Sigmoid colon (tissue), 4 donors: Measurements from ENCODE around the gene C22orf39.

Experiments
- EP300 ChIP-seq, 4 donors: sonication (generic); formaldehyde crosslinking; IDR thresholded peaks; one replicate each; pipeline ENCODE4 v1.6.1; 2017; ENCODE audit warnings: antibody characterized with exemption in 4 of 4
- POLR2A ChIP-seq, 2 donors: fragments of 450-650 bp; IDR thresholded peaks; one replicate each; pipeline ENCODE4 v1.6.1; 2016; ENCODE audit warnings: antibody characterized with exemption in 2 of 2, mild to moderate bottlenecking in 2 of 2, moderate library complexity in 2 of 2
- TF ChIP-seq, protein P1 (sequence below), 4 experiments: fragments of 450-650 bp in 3 of 4; fragments of 200-600 bp in 1 of 4; IDR thresholded peaks; one replicate each; pipeline ENCODE4 v1.5.1; 2016 to 2019; ENCODE audit warnings: antibody characterized with exemption in 4 of 4, mild to moderate bottlenecking in 3 of 4, moderate library complexity in 2 of 4

DNA sequence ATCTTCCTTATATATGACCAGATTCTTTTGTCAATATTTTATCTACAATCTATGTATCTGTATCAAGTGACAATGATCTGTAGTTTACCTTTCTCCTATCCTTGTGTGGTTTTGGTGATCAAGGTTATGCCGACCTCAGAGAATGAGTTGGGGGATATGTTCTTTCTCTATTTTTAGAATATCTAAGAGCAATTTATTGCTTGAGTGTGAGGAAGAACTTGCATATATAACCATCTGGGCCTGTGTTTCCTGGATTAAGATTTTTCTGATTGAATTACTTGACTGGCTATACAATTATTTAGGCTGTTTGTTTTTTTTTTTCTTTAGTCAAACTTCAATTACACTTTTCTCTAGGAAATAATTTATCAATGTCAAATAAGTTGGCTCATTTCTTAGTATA is 14.0 kb upstream of the C22orf39 start:
- TF ChIP-seq EP300 (IDR thresholded peaks at IDR 0.05) (no peak), POLR2A (IDR thresholded peaks at IDR 0.05) (no peak)
- TF ChIP-seq, protein P1, sequence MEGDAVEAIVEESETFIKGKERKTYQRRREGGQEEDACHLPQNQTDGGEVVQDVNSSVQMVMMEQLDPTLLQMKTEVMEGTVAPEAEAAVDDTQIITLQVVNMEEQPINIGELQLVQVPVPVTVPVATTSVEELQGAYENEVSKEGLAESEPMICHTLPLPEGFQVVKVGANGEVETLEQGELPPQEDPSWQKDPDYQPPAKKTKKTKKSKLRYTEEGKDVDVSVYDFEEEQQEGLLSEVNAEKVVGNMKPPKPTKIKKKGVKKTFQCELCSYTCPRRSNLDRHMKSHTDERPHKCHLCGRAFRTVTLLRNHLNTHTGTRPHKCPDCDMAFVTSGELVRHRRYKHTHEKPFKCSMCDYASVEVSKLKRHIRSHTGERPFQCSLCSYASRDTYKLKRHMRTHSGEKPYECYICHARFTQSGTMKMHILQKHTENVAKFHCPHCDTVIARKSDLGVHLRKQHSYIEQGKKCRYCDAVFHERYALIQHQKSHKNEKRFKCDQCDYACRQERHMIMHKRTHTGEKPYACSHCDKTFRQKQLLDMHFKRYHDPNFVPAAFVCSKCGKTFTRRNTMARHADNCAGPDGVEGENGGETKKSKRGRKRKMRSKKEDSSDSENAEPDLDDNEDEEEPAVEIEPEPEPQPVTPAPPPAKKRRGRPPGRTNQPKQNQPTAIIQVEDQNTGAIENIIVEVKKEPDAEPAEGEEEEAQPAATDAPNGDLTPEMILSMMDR (IDR thresholded peaks at IDR 0.05): no peak
